HG03066 (cell line): ENCODE measurements around the gene MUC3A.

Source experiments
- ATAC-seq: cut with Tn5 transposase; IDR thresholded peaks from one replicate; pipeline ENCODE4 v1.9.1; 2021; ENCODE audit warnings: low read depth; ENCODE audit not compliant: unreplicated experiment

Gene MUC3A

DNA sequence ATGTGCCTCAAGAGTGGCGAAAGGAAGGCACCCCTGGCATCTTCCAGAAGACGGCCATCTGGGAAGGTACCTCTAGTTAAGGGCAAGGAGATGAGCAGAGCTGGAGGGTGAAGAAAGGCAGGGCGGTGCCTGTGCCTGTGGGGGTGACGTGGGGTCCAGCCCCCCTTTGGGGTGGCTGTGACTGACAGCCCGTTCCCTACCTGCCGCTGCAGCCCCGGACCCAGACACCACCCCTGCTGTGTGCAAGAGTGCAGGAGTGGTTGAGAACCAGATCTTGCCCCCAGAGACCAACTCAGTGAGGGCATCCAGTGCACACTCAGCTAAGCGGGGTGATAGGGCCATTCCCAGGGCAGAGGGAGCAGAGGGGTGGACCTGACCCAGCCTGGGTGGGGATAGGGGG, 66.3 kb downstream of the MUC3A start:
- ATAC-seq = no peak

DNA sequence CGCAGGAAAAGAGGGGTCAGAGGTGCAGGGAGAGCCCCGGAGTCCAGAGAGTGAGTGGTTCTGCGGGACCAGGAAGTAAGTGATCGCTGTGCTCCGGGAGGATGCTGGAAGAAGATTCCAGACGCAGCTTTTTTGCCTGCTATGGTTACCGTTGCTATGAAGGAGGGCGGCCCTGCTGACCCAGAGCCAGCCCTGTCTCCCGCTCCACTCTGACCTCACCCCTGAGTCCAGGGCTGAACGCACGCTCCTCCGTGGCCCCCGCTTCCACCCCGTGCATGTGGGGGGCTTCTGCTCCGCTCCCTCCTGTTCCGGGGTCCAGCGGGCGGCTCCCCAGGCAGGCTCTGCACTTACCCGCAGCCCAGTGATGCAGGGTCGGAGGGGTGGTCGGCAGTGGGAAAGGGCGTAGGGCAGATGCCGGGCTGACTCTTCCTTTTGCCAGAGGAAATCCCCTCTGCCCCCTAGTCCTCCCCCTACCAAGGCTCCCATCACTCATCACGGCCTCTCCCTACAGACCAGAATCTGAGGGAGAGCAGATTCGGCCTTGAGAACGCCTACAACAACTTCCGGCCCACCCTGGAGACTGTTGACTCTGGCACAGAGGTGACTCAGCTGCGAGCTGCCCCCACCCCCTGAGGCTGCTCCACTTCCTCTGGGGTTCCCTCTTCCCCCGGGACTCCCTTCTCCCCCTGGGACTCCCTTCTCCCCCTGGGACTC, 67.9 kb downstream of the MUC3A start:
- ATAC-seq = peak; percentile 87
